ENCODE data around the gene ECPAS. TPM values are rescaled to one million over a fixed set of nuclear protein-coding genes. Genes with fewer than 3 reads are reported as not detected.

The ECPAS gene
- total RNA-seq, 1 experiment from 2014 or later: 106 TPM

- Histone ChIP-seq H3K27ac (ENCODE audit: insufficient read length, low read depth, low read length) (no peak overlapping the region), H2BK15ac (ENCODE audit: low read depth, low read length) (no peak overlapping the region), H3K14ac (ENCODE audit: insufficient read depth, low read length) (no peak overlapping the region), H3K27me3 (ENCODE audit: insufficient read depth, low read length) (no peaks in the 10 kb centered on the region), H3K9ac (ENCODE audit: extremely low read depth, insufficient read length, low read length) (no peak overlapping the region), H3K79me2 (ENCODE audit: insufficient read depth, low read length) (no peaks in the 10 kb centered on the region), H2AK5ac (ENCODE audit: insufficient read length, low read length) (no peak overlapping the region), H3K9me3 (ENCODE audit: control insufficient read depth, low read depth, low read length) (no peaks in the 10 kb centered on the region), H3T11ph (ENCODE audit: low read length) (no peak overlapping the region), H2AFZ (ENCODE audit: low read length) (no peak overlapping the region), H4K91ac (ENCODE audit: insufficient read length, low read depth, low read length) (no peak overlapping the region), H4K8ac (replicated peaks; ENCODE audit: insufficient read length, low read depth, low read length) (no peak overlapping the region), H3K79me1 (ENCODE audit: insufficient read depth, low read depth, low read length, poor library complexity, severe bottlenecking) (no peaks in the 10 kb centered on the region), H2BK20ac (ENCODE audit: low read depth, low read length, poor library complexity, severe bottlenecking) (no peak overlapping the region), H3K4me1 (ENCODE audit: insufficient read depth, low read length) (no peaks in the 10 kb centered on the region), H3K23me2 (ENCODE audit: insufficient read length, low read depth, low read length, poor library complexity, severe bottlenecking) (no peaks in the 10 kb centered on the region), H3K56ac (ENCODE audit: insufficient read length, low read depth, low read length) (no peak overlapping the region), H3K18ac (ENCODE audit: insufficient read length, low read depth, low read length) (no peak overlapping the region), H3K4me2 (ENCODE audit: insufficient read depth, insufficient read length, low read length) (no peak overlapping the region), H3K23ac (ENCODE audit: insufficient read length, low read depth, low read length) (no peak overlapping the region), H2BK5ac (ENCODE audit: insufficient read length, low read length) (no peak overlapping the region), H2BK12ac (ENCODE audit: insufficient read length, low read depth, low read length) (no peak overlapping the region), H3K4ac (ENCODE audit: low read depth, low read length) (no peak overlapping the region), H4K20me1 (ENCODE audit: control insufficient read depth, insufficient read depth, insufficient read length) (no peaks in the 10 kb centered on the region), H4K5ac (ENCODE audit: insufficient read length, low read depth, low read length) (no peak overlapping the region), H2BK120ac (ENCODE audit: low read depth, low read length, poor library complexity, severe bottlenecking) (no peak overlapping the region)
- Mint-ChIP-seq H3K27me3 (ENCODE audit: low read depth) (no peaks in the 10 kb centered on the region), H3K4me3 (no peak overlapping the region), H3K9me3 (no peaks in the 10 kb centered on the region), H3K36me3 (ENCODE audit: insufficient read depth in 1 of 3, low read depth in 3 of 3) (peaks cover 37 to 85% (median 70%) of the 10 kb centered on the region in 3 experiments; a peak in 6 of 7 replicates), H3K27ac (no peak overlapping the region), H3K4me1 (no peaks in the 10 kb centered on the region)
- WGBS (ENCODE audit: extremely low coverage, insufficient read length, low lambda C conversion rate): no CpG with 5 or more reads among the region's 11 CpGs
- TF ChIP-seq, protein P1, sequence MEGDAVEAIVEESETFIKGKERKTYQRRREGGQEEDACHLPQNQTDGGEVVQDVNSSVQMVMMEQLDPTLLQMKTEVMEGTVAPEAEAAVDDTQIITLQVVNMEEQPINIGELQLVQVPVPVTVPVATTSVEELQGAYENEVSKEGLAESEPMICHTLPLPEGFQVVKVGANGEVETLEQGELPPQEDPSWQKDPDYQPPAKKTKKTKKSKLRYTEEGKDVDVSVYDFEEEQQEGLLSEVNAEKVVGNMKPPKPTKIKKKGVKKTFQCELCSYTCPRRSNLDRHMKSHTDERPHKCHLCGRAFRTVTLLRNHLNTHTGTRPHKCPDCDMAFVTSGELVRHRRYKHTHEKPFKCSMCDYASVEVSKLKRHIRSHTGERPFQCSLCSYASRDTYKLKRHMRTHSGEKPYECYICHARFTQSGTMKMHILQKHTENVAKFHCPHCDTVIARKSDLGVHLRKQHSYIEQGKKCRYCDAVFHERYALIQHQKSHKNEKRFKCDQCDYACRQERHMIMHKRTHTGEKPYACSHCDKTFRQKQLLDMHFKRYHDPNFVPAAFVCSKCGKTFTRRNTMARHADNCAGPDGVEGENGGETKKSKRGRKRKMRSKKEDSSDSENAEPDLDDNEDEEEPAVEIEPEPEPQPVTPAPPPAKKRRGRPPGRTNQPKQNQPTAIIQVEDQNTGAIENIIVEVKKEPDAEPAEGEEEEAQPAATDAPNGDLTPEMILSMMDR (conservative IDR thresholded peaks at IDR 0.05): no peak
- DNase-seq: no peak
Observed at GRCh38 chr9:111414406-111414805, 69.8 kb downstream of the ECPAS start.
